ENCODE measurements around the gene SCYL2.
"Not testable (repeated sequence)": the region's sequence is repeated elsewhere in the genome, so short reads cannot be mapped to it uniquely, and the experiment has no call there.

SCYL2 gene

GRCh38 chr12:100308138-100308537 is 41.2 kb downstream of the SCYL2 start:
- not testable (repeated sequence) for H3K4me3 ChIP-seq (ENCODE audit: low read depth in 1 of 2, low read length in 2 of 2); H3K9ac ChIP-seq (ENCODE audit: low read depth in 1 of 2, low read length in 2 of 2); H3K27ac ChIP-seq (ENCODE audit: low read depth, low read length); H3K4me1 ChIP-seq (ENCODE audit: control insufficient read depth in 1 of 2, insufficient read depth in 2 of 2, low read length in 2 of 2); H3K9me3 ChIP-seq (ENCODE audit: control insufficient read depth in 1 of 2, low read length in 2 of 2); H3K27me3 ChIP-seq (ENCODE audit: control insufficient read depth in 1 of 2, insufficient read depth in 2 of 2, low read length in 2 of 2)
- peaks cover 6 to 39% of the 10 kb centered on the region in 2 donors for H3K36me3 ChIP-seq (ENCODE audit: control insufficient read depth in 1 of 2, insufficient read depth in 2 of 2, low read length in 2 of 2)

GRCh38 chr12:100311317-100311716 is 44.3 kb downstream of the SCYL2 start:
- peaks cover 12 to 43% of the 10 kb centered on the region in 2 donors for H3K36me3 ChIP-seq (ENCODE audit: control insufficient read depth in 1 of 2, insufficient read depth in 2 of 2, low read length in 2 of 2)
- H3K27ac ChIP-seq (ENCODE audit: low read depth, low read length), result no peak overlapping the region
- no peaks in the 10 kb centered on the region for H3K4me1 ChIP-seq (ENCODE audit: control insufficient read depth in 1 of 2, insufficient read depth in 2 of 2, low read length in 2 of 2)
- no peaks in the 10 kb centered on the region for H3K27me3 ChIP-seq (ENCODE audit: control insufficient read depth in 1 of 2, insufficient read depth in 2 of 2, low read length in 2 of 2)
- no peak overlapping the region for H3K4me3 ChIP-seq (ENCODE audit: low read depth in 1 of 2, low read length in 2 of 2)
- no peaks in the 10 kb centered on the region for H3K9me3 ChIP-seq (ENCODE audit: control insufficient read depth in 1 of 2, low read length in 2 of 2)
- no peak overlapping the region for H3K9ac ChIP-seq (ENCODE audit: low read depth in 1 of 2, low read length in 2 of 2)

GRCh38 chr12:100317371-100317770 is 50.4 kb downstream of the SCYL2 start:
- H3K36me3 ChIP-seq (ENCODE audit: control insufficient read depth in 1 of 2, insufficient read depth in 2 of 2, low read length in 2 of 2), result peaks cover 5 to 65% of the 10 kb centered on the region in 2 donors
- H3K9ac ChIP-seq (ENCODE audit: low read depth in 1 of 2, low read length in 2 of 2), result no peak overlapping the region
- H3K27ac ChIP-seq (ENCODE audit: low read depth, low read length), result no peak overlapping the region
- no peaks in the 10 kb centered on the region for H3K9me3 ChIP-seq (ENCODE audit: control insufficient read depth in 1 of 2, low read length in 2 of 2)
- H3K4me1 ChIP-seq (ENCODE audit: control insufficient read depth in 1 of 2, insufficient read depth in 2 of 2, low read length in 2 of 2), result no peaks in the 10 kb centered on the region
- no peaks in the 10 kb centered on the region for H3K27me3 ChIP-seq (ENCODE audit: control insufficient read depth in 1 of 2, insufficient read depth in 2 of 2, low read length in 2 of 2)
- no peak overlapping the region for H3K4me3 ChIP-seq (ENCODE audit: low read depth in 1 of 2, low read length in 2 of 2)

GRCh38 chr12:100324498-100324897 is 57.5 kb downstream of the SCYL2 start:
- Histone ChIP-seq H3K27ac (ENCODE audit: low read depth, low read length) (no peak overlapping the region), H3K4me3 (ENCODE audit: low read depth in 1 of 2, low read length in 2 of 2) (no peak overlapping the region), H3K4me1 (ENCODE audit: control insufficient read depth in 1 of 2, insufficient read depth in 2 of 2, low read length in 2 of 2) (no peaks in the 10 kb centered on the region), H3K9ac (ENCODE audit: low read depth in 1 of 2, low read length in 2 of 2) (no peak overlapping the region), H3K9me3 (ENCODE audit: control insufficient read depth in 1 of 2, low read length in 2 of 2) (no peaks in the 10 kb centered on the region), H3K36me3 (ENCODE audit: control insufficient read depth in 1 of 2, insufficient read depth in 2 of 2, low read length in 2 of 2) (peaks cover 5 to 43% of the 10 kb centered on the region in 2 donors), H3K27me3 (ENCODE audit: control insufficient read depth in 1 of 2, insufficient read depth in 2 of 2, low read length in 2 of 2) (no peaks in the 10 kb centered on the region)

- Histone ChIP-seq H3K36me3 (ENCODE audit: control insufficient read depth in 1 of 2, insufficient read depth in 2 of 2, low read length in 2 of 2) (peaks cover 5 to 47% of the 10 kb centered on the region in 2 donors), H3K27me3 (ENCODE audit: control insufficient read depth in 1 of 2, insufficient read depth in 2 of 2, low read length in 2 of 2) (no peaks in the 10 kb centered on the region), H3K9me3 (ENCODE audit: control insufficient read depth in 1 of 2, low read length in 2 of 2) (no peaks in the 10 kb centered on the region), H3K4me1 (ENCODE audit: control insufficient read depth in 1 of 2, insufficient read depth in 2 of 2, low read length in 2 of 2) (no peaks in the 10 kb centered on the region), H3K9ac (ENCODE audit: low read depth in 1 of 2, low read length in 2 of 2) (no peak overlapping the region), H3K27ac (ENCODE audit: low read depth, low read length) (no peak overlapping the region), H3K4me3 (ENCODE audit: low read depth in 1 of 2, low read length in 2 of 2) (no peak overlapping the region)
These were observed 59.2 kb downstream of the SCYL2 start for GRCh38 chr12:100326208-100326607.

GRCh38 chr12:100329800-100330199 is 62.8 kb downstream of the SCYL2 start:
- Histone ChIP-seq H3K36me3 (ENCODE audit: control insufficient read depth in 1 of 2, insufficient read depth in 2 of 2, low read length in 2 of 2) (peaks cover 12 to 51% of the 10 kb centered on the region in 2 donors), H3K27ac (ENCODE audit: low read depth, low read length) (no peak overlapping the region), H3K9ac (ENCODE audit: low read depth in 1 of 2, low read length in 2 of 2) (no peak overlapping the region), H3K27me3 (ENCODE audit: control insufficient read depth in 1 of 2, insufficient read depth in 2 of 2, low read length in 2 of 2) (no peaks in the 10 kb centered on the region), H3K4me1 (ENCODE audit: control insufficient read depth in 1 of 2, insufficient read depth in 2 of 2, low read length in 2 of 2) (peaks cover 0 to 14% of the 10 kb centered on the region in 2 donors), H3K4me3 (ENCODE audit: low read depth in 1 of 2, low read length in 2 of 2) (no peak overlapping the region), H3K9me3 (ENCODE audit: control insufficient read depth in 1 of 2, low read length in 2 of 2) (no peaks in the 10 kb centered on the region)

- Histone ChIP-seq H3K9ac (ENCODE audit: low read depth in 1 of 2, low read length in 2 of 2) (no peak overlapping the region), H3K27me3 (ENCODE audit: control insufficient read depth in 1 of 2, insufficient read depth in 2 of 2, low read length in 2 of 2) (no peaks in the 10 kb centered on the region), H3K36me3 (ENCODE audit: control insufficient read depth in 1 of 2, insufficient read depth in 2 of 2, low read length in 2 of 2) (peaks cover 15 to 52% of the 10 kb centered on the region in 2 donors), H3K4me1 (ENCODE audit: control insufficient read depth in 1 of 2, insufficient read depth in 2 of 2, low read length in 2 of 2) (peaks cover 0 to 18% of the 10 kb centered on the region in 2 donors), H3K9me3 (ENCODE audit: control insufficient read depth in 1 of 2, low read length in 2 of 2) (no peaks in the 10 kb centered on the region), H3K4me3 (ENCODE audit: low read depth in 1 of 2, low read length in 2 of 2) (no peak overlapping the region), H3K27ac (ENCODE audit: low read depth, low read length) (no peak overlapping the region)
These were observed 64.9 kb downstream of the SCYL2 start for GRCh38 chr12:100331871-100332270.

GRCh38 chr12:100332852-100333251 is 65.9 kb downstream of the SCYL2 start:
- H3K36me3 ChIP-seq (ENCODE audit: control insufficient read depth in 1 of 2, insufficient read depth in 2 of 2, low read length in 2 of 2), result peaks cover 19 to 47% of the 10 kb centered on the region in 2 donors
- no peak overlapping the region for H3K9ac ChIP-seq (ENCODE audit: low read depth in 1 of 2, low read length in 2 of 2)
- no peak overlapping the region for H3K27ac ChIP-seq (ENCODE audit: low read depth, low read length)
- no peaks in the 10 kb centered on the region for H3K9me3 ChIP-seq (ENCODE audit: control insufficient read depth in 1 of 2, low read length in 2 of 2)
- no peaks in the 10 kb centered on the region for H3K27me3 ChIP-seq (ENCODE audit: control insufficient read depth in 1 of 2, insufficient read depth in 2 of 2, low read length in 2 of 2)
- no peak overlapping the region for H3K4me3 ChIP-seq (ENCODE audit: low read depth in 1 of 2, low read length in 2 of 2)
- peaks cover 0 to 23% of the 10 kb centered on the region in 2 donors for H3K4me1 ChIP-seq (ENCODE audit: control insufficient read depth in 1 of 2, insufficient read depth in 2 of 2, low read length in 2 of 2)

GRCh38 chr12:100337299-100337698 is 70.3 kb downstream of the SCYL2 start:
- Histone ChIP-seq H3K36me3 (ENCODE audit: control insufficient read depth in 1 of 2, insufficient read depth in 2 of 2, low read length in 2 of 2) (peaks cover 27 to 33% of the 10 kb centered on the region in 2 donors), H3K4me3 (ENCODE audit: low read depth in 1 of 2, low read length in 2 of 2) (no peak overlapping the region), H3K9ac (ENCODE audit: low read depth in 1 of 2, low read length in 2 of 2) (no peak overlapping the region), H3K27me3 (ENCODE audit: control insufficient read depth in 1 of 2, insufficient read depth in 2 of 2, low read length in 2 of 2) (no peaks in the 10 kb centered on the region), H3K27ac (ENCODE audit: low read depth, low read length) (no peak overlapping the region), H3K4me1 (ENCODE audit: control insufficient read depth in 1 of 2, insufficient read depth in 2 of 2, low read length in 2 of 2) (peaks cover 0 to 14% of the 10 kb centered on the region in 2 donors), H3K9me3 (ENCODE audit: control insufficient read depth in 1 of 2, low read length in 2 of 2) (no peaks in the 10 kb centered on the region)

- Histone ChIP-seq H3K27me3 (ENCODE audit: control insufficient read depth in 1 of 2, insufficient read depth in 2 of 2, low read length in 2 of 2) (no peaks in the 10 kb centered on the region), H3K4me1 (ENCODE audit: control insufficient read depth in 1 of 2, insufficient read depth in 2 of 2, low read length in 2 of 2) (peaks cover 0 to 10% of the 10 kb centered on the region in 2 donors), H3K9me3 (ENCODE audit: control insufficient read depth in 1 of 2, low read length in 2 of 2) (no peaks in the 10 kb centered on the region), H3K27ac (ENCODE audit: low read depth, low read length) (no peak overlapping the region), H3K9ac (ENCODE audit: low read depth in 1 of 2, low read length in 2 of 2) (no peak overlapping the region), H3K4me3 (ENCODE audit: low read depth in 1 of 2, low read length in 2 of 2) (no peak overlapping the region), H3K36me3 (ENCODE audit: control insufficient read depth in 1 of 2, insufficient read depth in 2 of 2, low read length in 2 of 2) (peaks cover 27 to 29% of the 10 kb centered on the region in 2 donors)
These were observed 70.8 kb downstream of the SCYL2 start for GRCh38 chr12:100337727-100338126.

- H3K36me3 ChIP-seq (ENCODE audit: control insufficient read depth in 1 of 2, insufficient read depth in 2 of 2, low read length in 2 of 2), result peaks cover 20% of the 10 kb centered on the region in 2 donors
These were observed 72.1 kb downstream of the SCYL2 start for GRCh38 chr12:100339071-100339470.

More at GRCh38 chr12:100339071-100339470, 72.1 kb downstream of the SCYL2 start:
- H3K27ac ChIP-seq (ENCODE audit: low read depth, low read length), result no peak overlapping the region
- no peaks in the 10 kb centered on the region for H3K27me3 ChIP-seq (ENCODE audit: control insufficient read depth in 1 of 2, insufficient read depth in 2 of 2, low read length in 2 of 2)
- H3K9ac ChIP-seq (ENCODE audit: low read depth in 1 of 2, low read length in 2 of 2), result no peak overlapping the region
- no peak overlapping the region for H3K4me3 ChIP-seq (ENCODE audit: low read depth in 1 of 2, low read length in 2 of 2)
- peaks cover 0 to 9% of the 10 kb centered on the region in 2 donors for H3K4me1 ChIP-seq (ENCODE audit: control insufficient read depth in 1 of 2, insufficient read depth in 2 of 2, low read length in 2 of 2)
- no peaks in the 10 kb centered on the region for H3K9me3 ChIP-seq (ENCODE audit: control insufficient read depth in 1 of 2, low read length in 2 of 2)

Data from duodenal mucosa (tissue), 2 donors.